Lower lobe of right lung (tissue), 2 donors: ENCODE measurements around the gene PTBP3. TPM values are rescaled to one million over a fixed set of nuclear protein-coding genes. Genes with fewer than 3 reads are reported as not detected.

ENCODE experiments used
- ATAC-seq, 2 donors: fragments of 200-7000 bp; cut with Tn5 transposase; one replicate each; pipeline ENCODE4 v1.9.1; 2020 to 2022; ENCODE audit warnings: mild to moderate bottlenecking in 2 of 2, moderate library complexity in 2 of 2
- DNase-seq: peaks from one replicate; pipeline ENCODE4 v3.0.0-alpha.2; 2020
- H3K27ac ChIP-seq: fragments of 200-600 bp; one replicate; pipeline ENCODE4 v1.8.0; 2022
- H3K27me3 ChIP-seq: fragments of 200-600 bp; one replicate; pipeline ENCODE4 v1.8.0; 2022; ENCODE audit warnings: low read depth
- H3K36me3 ChIP-seq: fragments of 200-600 bp; one replicate; pipeline ENCODE4 v1.8.0; 2022; ENCODE audit warnings: mild to moderate bottlenecking
- H3K4me1 ChIP-seq: fragments of 200-600 bp; one replicate; pipeline ENCODE4 v1.8.0; 2022
- H3K4me3 ChIP-seq: fragments of 200-600 bp; one replicate; pipeline ENCODE4 v1.8.0; 2022; ENCODE audit warnings: mild to moderate bottlenecking
- H3K9me3 ChIP-seq: fragments of 200-600 bp; one replicate; pipeline ENCODE4 v1.8.0; 2022
- CTCF ChIP-seq: fragments of 200-600 bp; IDR thresholded peaks from one replicate; pipeline ENCODE4 v1.8.0; 2022; ENCODE audit warnings: antibody characterized with exemption, mild to moderate bottlenecking
- intact Hi-C: fragments of 100-400 bp; cut with DNase I; formaldehyde crosslinking; loops from one replicate; pipeline ENCODE4 v1.11.0; 2022
- total RNA-seq: library from RNA; stranded (reverse); fragmentation: NEBNext Ultra II Directional; extraction: Animal tissue kit (Norgen Biotek cat#: 25700); gene quantifications from one replicate; pipeline ENCODE4 v1.2.1, GENCODE V29; 2021
- donor health status: DM: no; HTN: yes; CAD: no; lungs with severe emphysema.

PTBP3 gene
- total RNA-seq, 1 donor from 2014 or later, result 94.9 TPM

DNA sequence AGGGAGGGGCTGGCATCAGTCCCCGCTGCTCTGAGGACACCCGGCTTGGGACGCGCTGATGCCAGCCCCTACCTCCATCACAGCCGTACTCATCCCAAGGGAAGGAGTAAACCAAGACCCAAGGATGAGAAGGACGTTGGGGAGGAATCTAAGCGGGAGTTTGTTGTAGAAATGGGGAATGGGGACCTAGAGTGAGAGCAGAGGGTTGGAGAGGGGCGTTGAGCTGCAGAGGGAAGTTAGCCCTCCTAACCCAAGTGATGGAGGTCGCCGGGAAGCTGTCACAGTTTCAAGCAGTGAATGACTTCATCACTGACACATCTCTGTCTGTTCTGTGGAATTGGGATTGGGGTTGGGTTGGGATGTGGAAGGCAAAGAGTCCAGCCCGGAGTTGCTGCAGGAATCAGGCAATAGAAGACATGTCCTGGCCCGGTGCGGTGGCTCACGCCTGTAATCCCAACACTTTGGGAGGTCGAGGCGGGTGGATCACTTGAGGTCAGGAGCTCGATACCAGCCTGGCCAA, 157.6 kb downstream of the PTBP3 start:
- H3K27me3 ChIP-seq, result no peaks in the 10 kb centered on the region
- no peaks in the 10 kb centered on the region for H3K36me3 ChIP-seq
- TF ChIP-seq CTCF, result no peak
- intact Hi-C loops, result no loop called here
- DNase-seq, result no peak
- H3K4me1 ChIP-seq, result peaks cover 22% of the 10 kb centered on the region
- H3K4me3 ChIP-seq, result peak overlapping the region; percentile 69
- ATAC-seq, result no peak
- no peaks in the 10 kb centered on the region for H3K9me3 ChIP-seq
- no peak overlapping the region for H3K27ac ChIP-seq

DNA sequence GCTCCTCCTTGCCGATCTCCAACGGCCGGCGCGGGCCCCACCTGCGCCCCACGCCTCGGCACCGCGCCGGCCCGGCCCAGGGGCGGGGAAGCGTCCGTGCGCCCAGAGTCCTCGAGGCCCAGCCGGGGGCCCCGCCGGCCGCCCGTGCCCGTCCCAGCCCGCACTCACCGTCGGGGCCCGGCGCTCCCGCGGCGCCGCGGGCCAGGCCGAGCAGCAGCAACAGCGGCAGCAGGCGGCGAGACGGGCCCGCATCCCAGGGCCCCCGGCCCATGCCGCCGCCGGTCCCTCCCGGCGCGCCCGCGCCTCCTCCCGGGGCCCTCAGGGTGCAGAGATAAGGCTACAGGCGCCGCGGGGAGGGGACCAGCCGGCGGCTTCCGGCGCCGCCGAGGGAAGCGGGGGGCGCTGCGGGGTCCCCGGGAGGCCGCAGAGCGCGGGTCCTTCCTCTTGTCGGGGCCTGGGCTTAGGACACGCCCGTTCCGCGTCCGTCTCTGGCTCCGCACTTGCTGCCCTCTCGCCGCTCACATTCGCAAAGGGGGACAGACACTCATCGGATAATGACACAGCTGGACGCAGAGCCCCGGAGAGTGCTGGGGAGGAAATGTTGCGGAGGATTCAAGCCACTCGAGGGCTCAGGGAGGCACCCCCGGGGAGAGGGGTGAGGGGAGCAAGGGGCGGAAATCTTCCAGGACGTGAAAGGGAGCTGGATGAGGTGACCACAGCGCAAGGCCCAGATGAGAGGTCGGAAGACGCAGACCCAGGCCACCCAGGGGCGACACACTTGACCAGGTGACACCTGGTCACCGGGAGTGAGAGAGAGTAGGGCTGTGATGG, 158.2 kb downstream of the PTBP3 start, which contains the start of gene SUSD1:
Gene SUSD1 (minus strand): TSS at position 333 of the 831 bp plus-strand sequence. CDS start 62 bp downstream, at position 271.
- peak within 1 kb of the TSS; percentile 76 for H3K27ac ChIP-seq
- DNase-seq, result peak; percentile 74
- peak; percentile 6 for TF ChIP-seq CTCF

DNA sequence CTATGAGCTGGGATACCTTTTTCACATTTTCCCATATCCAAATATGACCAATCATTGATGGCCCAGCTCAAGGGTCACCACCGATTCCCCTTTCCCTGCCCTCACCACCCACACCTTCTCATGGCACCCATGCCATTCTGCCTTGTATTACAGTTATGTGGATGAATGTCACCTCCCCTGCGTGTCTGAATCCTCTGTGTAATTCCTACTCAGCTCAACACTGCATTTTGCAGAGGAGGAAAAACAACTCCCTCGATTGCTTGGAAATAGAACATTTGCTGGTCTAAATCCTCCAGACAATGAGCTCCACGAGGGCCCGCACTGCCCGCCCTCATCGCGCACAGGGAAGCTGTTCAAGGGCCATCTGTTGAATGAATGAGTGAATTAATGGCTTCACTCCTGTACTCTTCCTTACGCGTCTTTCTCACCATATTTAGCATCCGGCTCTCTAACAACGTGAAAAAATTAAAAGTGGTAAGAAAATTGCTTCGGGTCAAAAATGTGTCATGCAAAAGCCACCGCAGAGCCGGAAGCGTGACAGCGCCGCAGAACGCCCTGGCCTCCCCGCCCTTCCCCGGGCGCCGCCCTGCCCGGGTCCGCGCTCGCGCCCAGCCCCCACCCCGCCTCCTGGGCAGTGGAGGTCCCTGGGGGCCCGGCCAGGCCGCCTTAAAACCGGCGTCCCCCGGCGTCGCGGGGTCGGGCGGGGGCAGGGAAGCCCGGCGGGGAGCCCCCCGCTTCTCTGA, 159.0 kb downstream of the PTBP3 start:
- no peak for TF ChIP-seq CTCF
- no peaks in the 10 kb centered on the region for H3K36me3 ChIP-seq
- H3K4me1 ChIP-seq, result peaks cover 21% of the 10 kb centered on the region
- ATAC-seq (peak; percentile 92 to 93), DNase-seq (peak; percentile 87)
- H3K27me3 ChIP-seq, result no peaks in the 10 kb centered on the region
- no peaks in the 10 kb centered on the region for H3K9me3 ChIP-seq
- H3K4me3 ChIP-seq, result peak overlapping the region; percentile 69
- peak overlapping the region; percentile 76 for H3K27ac ChIP-seq
- intact Hi-C loops, result no loop called here

More for the DNA sequence above, 158.2 kb downstream of the PTBP3 start, which contains the start of gene SUSD1:
- ATAC-seq, result peak; percentile 71 to 78
- Histone ChIP-seq H3K4me1 (peaks cover 18% of the 10 kb centered on the region), H3K27me3 (no peaks in the 10 kb centered on the region), H3K9me3 (no peaks in the 10 kb centered on the region), H3K4me3 (peak within 1 kb of the TSS; percentile 69), H3K36me3 (no peaks in the 10 kb centered on the region)
- intact Hi-C loops, result no loop called here

DNA sequence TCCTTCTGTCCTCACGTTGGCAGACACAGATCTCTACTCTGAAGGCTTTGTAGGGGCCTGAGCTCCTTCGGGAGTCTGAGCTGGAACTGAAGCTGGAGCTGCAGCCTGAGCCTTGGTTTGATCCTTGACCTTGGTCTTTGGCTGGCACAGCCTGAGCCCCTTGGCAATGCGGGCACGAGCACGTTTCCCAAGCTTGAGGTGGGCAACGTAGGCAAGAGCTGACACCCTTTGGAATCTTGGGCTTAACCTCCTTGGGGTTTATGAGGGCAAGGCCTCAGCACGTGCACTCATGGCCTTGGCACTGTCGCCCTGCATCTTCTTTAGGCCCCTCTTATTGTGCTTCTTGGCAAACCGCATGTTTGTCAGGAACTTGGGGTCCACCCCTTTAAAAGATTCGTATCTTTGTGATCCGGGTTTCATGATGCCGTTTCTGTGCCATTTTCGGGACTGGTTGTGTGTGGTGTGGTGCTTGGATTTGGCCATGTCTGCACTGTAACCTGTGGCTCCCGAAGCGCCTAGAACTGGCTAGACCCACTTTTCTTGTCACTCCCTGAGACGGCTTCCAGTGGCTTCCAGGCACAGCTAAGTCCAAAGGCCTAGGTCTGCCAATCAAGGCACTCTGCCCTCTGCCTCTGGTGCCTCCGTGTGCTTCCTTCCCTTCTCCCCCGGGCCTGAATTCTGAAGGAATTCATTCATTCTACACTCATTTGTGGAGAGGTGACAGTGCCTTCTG, 159.8 kb downstream of the PTBP3 start:
- peak overlapping the region; percentile 69 for H3K4me3 ChIP-seq
- intact Hi-C loops, result no loop called here
- peaks cover 21% of the 10 kb centered on the region for H3K4me1 ChIP-seq
- H3K36me3 ChIP-seq, result no peaks in the 10 kb centered on the region
- DNase-seq (no peak), ATAC-seq (no peak)
- peak overlapping the region; percentile 76 for H3K27ac ChIP-seq
- no peaks in the 10 kb centered on the region for H3K9me3 ChIP-seq
- TF ChIP-seq CTCF, result no peak
- H3K27me3 ChIP-seq, result no peaks in the 10 kb centered on the region

GRCh38 chr9:112170968-112171367, 162.5 kb downstream of the PTBP3 start:
- TF ChIP-seq CTCF, result no peak
- ATAC-seq, result no peak
- Histone ChIP-seq H3K36me3 (no peaks in the 10 kb centered on the region), H3K4me3 (no peak overlapping the region), H3K27ac (no peak overlapping the region), H3K27me3 (no peaks in the 10 kb centered on the region), H3K4me1 (peaks cover 27% of the 10 kb centered on the region), H3K9me3 (no peaks in the 10 kb centered on the region)
- DNase-seq, result no peak
- intact Hi-C loops, result no loop called here
